Left lung (tissue), 10 donors: ENCODE data around the gene HEG1. TPM values are rescaled to one million over a fixed set of nuclear protein-coding genes. Genes with fewer than 3 reads are reported as not detected.

Experiments used
- ATAC-seq: fragments of 200-7000 bp; cut with Tn5 transposase; one replicate; pipeline ENCODE4 v1.9.1; 2020; ENCODE audit warnings: moderate library complexity
- DNase-seq, 4 donors: peaks; one replicate each; pipeline ENCODE4 v3.0.0-alpha.2; 2013 to 2020
- H3K27ac ChIP-seq, 2 donors: fragments of 200-600 bp; sonication (generic) in 1 of 2; one replicate each; pipeline versions ENCODE4 v1.5.0 to v1.8.0; 2020 to 2021
- H3K27me3 ChIP-seq, 2 donors: fragments of 200-600 bp; sonication (generic) in 1 of 2; one replicate each; pipeline versions ENCODE4 v1.5.0 to v1.8.0; 2020 to 2021
- H3K36me3 ChIP-seq, 2 donors: fragments of 200-600 bp; sonication (generic) in 1 of 2; one replicate each; pipeline versions ENCODE4 v1.5.0 to v1.8.0; 2020 to 2021
- H3K4me1 ChIP-seq, 2 donors: fragments of 200-600 bp; one replicate each; pipeline ENCODE4 v1.8.0; 2021
- H3K4me3 ChIP-seq, 2 donors: fragments of 200-600 bp; sonication (generic) in 1 of 2; one replicate each; pipeline versions ENCODE4 v1.5.0 to v1.8.0; 2020 to 2021; ENCODE audit warnings: mild to moderate bottlenecking in 1 of 2
- H3K9me3 ChIP-seq, 2 donors: fragments of 200-600 bp; sonication (generic) in 1 of 2; one replicate each; pipeline versions ENCODE4 v1.5.0 to v1.8.0; 2020 to 2021
- intact Hi-C, 2 donors: fragments of 100-400 bp; cut with DNase I; formaldehyde crosslinking; loops; one replicate each; pipeline versions ENCODE4 v1.11.2 to v1.14.2; 2022
- polyA plus RNA-seq, 6 donors: library from polyadenylated mRNA; unstranded; fragments of 120-200 nt; gene quantifications; one replicate each; pipeline ENCODE4 v1.2.1, GENCODE V29; 2013; ENCODE audit not compliant: insufficient read length in 6 of 6
- total RNA-seq, 2 donors: library from RNA; stranded (reverse); fragmentation: NEBNext Ultra II Directional; extraction: Animal tissue kit (Norgen Biotek cat#: 25700); gene quantifications; one replicate each; pipeline ENCODE4 v1.2.1, GENCODE V29; 2021
- TF ChIP-seq, protein P1 (sequence below), 2 donors: fragments of 200-600 bp; sonication (generic) in 1 of 2; IDR thresholded peaks; one replicate each; pipeline versions ENCODE4 v1.5.0 to v1.8.0; 2021; ENCODE audit warnings: antibody characterized with exemption in 2 of 2
- donor health status: DM: no; HTN: yes; CAD: no.
- donor health status: DM: no; HTN: no; CAD: no.

Gene HEG1
- total and polyA plus RNA-seq, 8 donors: 43.8 to 132 (median 58.2) TPM

DNA sequence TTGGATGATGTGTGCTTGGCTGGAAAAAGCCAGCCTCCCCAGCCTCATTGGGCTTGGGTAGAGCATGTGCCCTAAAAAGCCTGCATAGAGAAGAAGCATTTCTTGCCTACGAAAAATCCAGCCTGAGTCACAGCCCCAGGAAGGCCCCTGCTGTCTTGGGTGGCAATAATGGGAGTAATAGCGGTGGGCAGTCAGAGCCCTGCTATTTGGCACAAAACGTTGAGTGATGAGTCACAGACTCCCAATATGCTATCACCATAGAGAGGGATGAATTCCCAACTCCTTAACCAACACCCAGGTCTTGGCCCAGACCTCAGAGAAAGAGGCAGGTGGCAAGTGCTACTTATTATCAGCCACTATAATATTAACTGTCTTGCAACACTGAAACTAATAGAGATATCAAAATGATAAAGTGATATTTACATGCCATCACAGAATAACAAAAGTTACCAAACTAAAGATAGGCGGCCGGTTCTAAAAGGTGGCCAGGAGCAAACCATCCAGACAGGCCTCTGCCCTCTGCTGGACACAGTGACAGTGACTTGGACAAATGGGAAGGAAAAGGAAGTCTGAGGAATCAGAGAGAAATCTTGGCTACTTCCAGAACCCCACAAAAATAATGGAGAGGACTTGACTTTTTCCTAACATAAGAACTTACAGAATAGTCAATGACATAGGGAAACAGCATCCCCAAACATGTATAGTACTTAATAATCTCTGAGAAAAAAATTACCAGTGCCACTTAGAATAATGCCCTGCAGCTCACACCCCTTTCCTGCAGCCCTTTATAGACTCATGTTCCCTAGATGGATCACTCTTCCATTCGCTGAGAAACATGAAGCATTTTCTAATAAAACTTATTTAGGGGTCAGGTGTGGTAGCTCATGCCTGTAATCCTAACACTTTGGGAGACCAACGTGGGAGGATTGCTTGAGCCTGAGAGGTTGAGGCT, 69.3 kb downstream of the HEG1 start:
- intact Hi-C loops: no loop called here
- no peaks in the 10 kb centered on the region for H3K27me3 ChIP-seq
- TF ChIP-seq, protein P1, sequence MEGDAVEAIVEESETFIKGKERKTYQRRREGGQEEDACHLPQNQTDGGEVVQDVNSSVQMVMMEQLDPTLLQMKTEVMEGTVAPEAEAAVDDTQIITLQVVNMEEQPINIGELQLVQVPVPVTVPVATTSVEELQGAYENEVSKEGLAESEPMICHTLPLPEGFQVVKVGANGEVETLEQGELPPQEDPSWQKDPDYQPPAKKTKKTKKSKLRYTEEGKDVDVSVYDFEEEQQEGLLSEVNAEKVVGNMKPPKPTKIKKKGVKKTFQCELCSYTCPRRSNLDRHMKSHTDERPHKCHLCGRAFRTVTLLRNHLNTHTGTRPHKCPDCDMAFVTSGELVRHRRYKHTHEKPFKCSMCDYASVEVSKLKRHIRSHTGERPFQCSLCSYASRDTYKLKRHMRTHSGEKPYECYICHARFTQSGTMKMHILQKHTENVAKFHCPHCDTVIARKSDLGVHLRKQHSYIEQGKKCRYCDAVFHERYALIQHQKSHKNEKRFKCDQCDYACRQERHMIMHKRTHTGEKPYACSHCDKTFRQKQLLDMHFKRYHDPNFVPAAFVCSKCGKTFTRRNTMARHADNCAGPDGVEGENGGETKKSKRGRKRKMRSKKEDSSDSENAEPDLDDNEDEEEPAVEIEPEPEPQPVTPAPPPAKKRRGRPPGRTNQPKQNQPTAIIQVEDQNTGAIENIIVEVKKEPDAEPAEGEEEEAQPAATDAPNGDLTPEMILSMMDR (IDR thresholded peaks at IDR 0.05): peak; percentile 8 to 15
- H3K27ac ChIP-seq: peak overlapping the region; percentile 51 to 73
- peaks cover 3 to 48% of the 10 kb centered on the region in 2 donors for H3K4me1 ChIP-seq
- no peaks in the 10 kb centered on the region for H3K9me3 ChIP-seq
- peaks cover 0 to 24% of the 10 kb centered on the region in 2 donors for H3K36me3 ChIP-seq
- H3K4me3 ChIP-seq: no peak overlapping the region
- peak; percentile 40 for ATAC-seq
- no peak for DNase-seq

DNA sequence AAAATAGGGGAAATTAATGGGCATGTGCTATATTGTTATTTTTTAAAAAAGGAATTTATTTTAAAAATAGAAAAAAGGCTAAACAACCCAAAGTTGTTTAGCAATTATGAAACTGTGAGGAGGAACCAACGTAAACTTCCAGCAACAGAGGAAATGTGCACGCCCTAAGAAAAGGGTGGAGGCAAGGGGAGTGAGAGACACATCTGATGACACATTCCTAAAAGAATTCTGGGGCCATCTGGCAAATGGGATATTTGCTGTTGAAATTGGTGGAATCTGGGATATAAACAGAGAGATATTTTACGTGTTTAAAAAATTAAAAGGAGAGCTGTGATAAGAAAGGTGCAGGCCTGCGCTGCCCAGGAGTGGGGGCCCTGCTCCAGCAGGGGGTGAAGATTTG, 70.4 kb downstream of the HEG1 start:
- no peaks in the 10 kb centered on the region for H3K27me3 ChIP-seq
- no peaks in the 10 kb centered on the region for H3K9me3 ChIP-seq
- ATAC-seq (peak; percentile 52), DNase-seq (no peak)
- H3K27ac ChIP-seq: peak overlapping the region; percentile 51 to 73
- H3K36me3 ChIP-seq: peaks cover 0 to 21% of the 10 kb centered on the region in 2 donors
- H3K4me3 ChIP-seq: no peak overlapping the region
- TF ChIP-seq, protein P1 (IDR thresholded peaks at IDR 0.05): no peak
- peaks cover 3 to 48% of the 10 kb centered on the region in 2 donors for H3K4me1 ChIP-seq
- intact Hi-C loops: no loop called here

DNA sequence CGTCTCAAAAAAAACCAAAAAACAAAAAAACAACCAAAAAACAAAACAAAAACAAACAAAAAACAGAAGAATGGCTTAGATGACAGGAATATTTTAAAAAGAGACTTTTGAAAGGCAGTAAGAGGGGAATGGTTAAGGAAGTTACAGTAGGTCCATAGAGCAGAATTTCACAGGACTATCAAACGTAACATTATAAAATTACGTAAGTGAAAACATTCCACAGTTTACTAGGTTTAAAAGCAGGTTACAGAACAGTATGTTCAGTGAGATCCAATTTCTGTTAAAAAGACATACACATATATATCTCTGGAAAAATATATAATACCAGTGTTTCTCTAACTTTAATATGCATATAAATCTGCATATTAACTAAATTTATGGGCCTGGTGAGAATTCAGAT, 71.0 kb downstream of the HEG1 start:
- intact Hi-C loops: no loop called here
- ATAC-seq (no peak), DNase-seq (no peak)
- peaks cover 3 to 48% of the 10 kb centered on the region in 2 donors for H3K4me1 ChIP-seq
- H3K36me3 ChIP-seq: peaks cover 0 to 17% of the 10 kb centered on the region in 2 donors
- H3K4me3 ChIP-seq: no peak overlapping the region
- no peaks in the 10 kb centered on the region for H3K9me3 ChIP-seq
- no peaks in the 10 kb centered on the region for H3K27me3 ChIP-seq
- TF ChIP-seq, protein P1 (IDR thresholded peaks at IDR 0.05): no peak
- peak overlapping the region in 1 of 2 donors; percentile 73 for H3K27ac ChIP-seq

DNA sequence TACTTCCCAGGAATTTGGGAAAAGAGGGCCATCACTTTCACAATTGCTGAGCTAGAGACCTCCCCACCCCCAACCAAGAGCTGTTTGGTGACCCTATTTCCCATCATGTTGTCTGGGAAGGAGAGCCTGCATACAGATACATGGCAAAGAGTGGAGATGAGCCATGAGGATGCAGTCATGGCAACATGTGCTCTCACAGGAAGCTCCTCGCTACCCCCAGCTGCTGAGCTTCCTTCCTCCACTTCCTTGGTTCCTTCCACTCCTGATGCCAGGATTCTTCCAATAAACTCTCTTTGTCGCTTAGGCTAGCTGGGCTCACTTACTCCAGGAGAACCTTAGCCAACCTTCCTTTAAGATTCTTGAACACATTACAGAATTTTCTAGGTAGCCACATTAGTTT, 72.9 kb downstream of the HEG1 start:
- peak overlapping the region in 1 of 2 donors; percentile 73 for H3K27ac ChIP-seq

DNA sequence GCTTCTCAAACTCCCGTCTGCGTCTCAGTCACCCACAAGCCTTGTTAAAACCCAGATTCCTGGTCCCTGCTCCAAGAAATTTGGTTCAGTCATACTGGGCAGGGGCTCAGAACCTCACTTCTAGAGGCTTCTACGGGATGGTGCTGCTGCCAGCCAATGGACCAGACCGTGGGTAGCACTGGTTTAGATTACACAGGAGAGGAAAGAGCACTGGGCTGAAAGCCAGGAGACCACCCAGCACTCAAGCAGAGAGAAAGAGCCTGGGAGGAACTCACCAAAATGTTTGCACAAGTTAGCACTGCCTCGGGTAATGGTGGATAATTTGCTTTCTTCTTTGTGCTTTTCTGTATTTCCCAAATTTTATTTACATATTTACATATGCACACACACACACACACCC, 74.3 kb downstream of the HEG1 start:
- Histone ChIP-seq H3K9me3 (no peaks in the 10 kb centered on the region), H3K27ac (no peak overlapping the region), H3K27me3 (no peaks in the 10 kb centered on the region), H3K4me1 (peaks cover 3 to 38% of the 10 kb centered on the region in 2 donors), H3K4me3 (no peak overlapping the region), H3K36me3 (peaks cover 0 to 5% of the 10 kb centered on the region in 2 donors)
- intact Hi-C loops: no loop called here
- TF ChIP-seq, protein P1 (IDR thresholded peaks at IDR 0.05): no peak
- DNase-seq: peak in 2 of 4 donors; percentile 19 to 31
- no peak for ATAC-seq

More for the DNA sequence above, 72.9 kb downstream of the HEG1 start:
- ATAC-seq (no peak), DNase-seq (no peak)
- H3K4me1 ChIP-seq: peaks cover 3 to 48% of the 10 kb centered on the region in 2 donors
- no peaks in the 10 kb centered on the region for H3K27me3 ChIP-seq
- no peaks in the 10 kb centered on the region for H3K36me3 ChIP-seq
- intact Hi-C loops: no loop called here
- H3K9me3 ChIP-seq: no peaks in the 10 kb centered on the region
- TF ChIP-seq, protein P1 (IDR thresholded peaks at IDR 0.05): no peak
- no peak overlapping the region for H3K4me3 ChIP-seq
